K562 (cell line): ENCODE data around the gene PNPLA7. TPM values are rescaled to one million over a fixed set of nuclear protein-coding genes. Genes with fewer than 3 reads are reported as not detected.
A peak's percentile ranks its signal among the peaks of the same experiment; 100 is the strongest.

Experiments used
- BRD9 ChIP-seq: fragments of 450-650 bp; IDR thresholded peaks from 2 replicates; pipeline ENCODE4 v1.6.1; 2018; ENCODE audit warnings: low read depth; ENCODE audit not compliant: partially characterized antibody
- CBX3 ChIP-seq, 2 experiments: IDR thresholded peaks; 1 replicate in 1 of 2; 2 replicates in 1 of 2; pipeline ENCODE4 v1.6.1; 2012; ENCODE audit warnings: inconsistent platforms in 2 of 2, low read length in 2 of 2, borderline replicate concordance in 1 of 2, control low read depth in 1 of 2
- COPS2 ChIP-seq: fragments of 450-650 bp; conservative IDR thresholded peaks from 2 replicates; pipeline ENCODE4 v1.6.1; 2016; ENCODE audit warnings: mild to moderate bottlenecking, moderate library complexity
- ELF4 ChIP-seq: fragments of 450-650 bp; formaldehyde crosslinking; IDR thresholded peaks from 2 replicates; pipeline ENCODE4 v1.4.0; 2022; ENCODE audit warnings: missing genetic modification characterization
- GABPB2 ChIP-seq: fragments of 250-450 bp; sonication (Bioruptor Pico); conservative IDR thresholded peaks from 2 replicates; pipeline ENCODE4 v1.5.1; 2021; ENCODE audit warnings: mild to moderate bottlenecking
- HDAC2 ChIP-seq: fragments of 450-650 bp; IDR thresholded peaks from 2 replicates; pipeline ENCODE4 v1.6.1; 2016; ENCODE audit warnings: mild to moderate bottlenecking
- IRF2 ChIP-seq: sonication (generic); formaldehyde crosslinking; IDR thresholded peaks from 2 replicates; pipeline ENCODE4 v1.8.1; 2022; ENCODE audit warnings: mild to moderate bottlenecking, missing genetic modification reagents
- KLF13 ChIP-seq: fragments of 450-650 bp; IDR thresholded peaks from 2 replicates; pipeline ENCODE4 v1.6.1; 2016; ENCODE audit warnings: missing genetic modification characterization, low read depth, mild to moderate bottlenecking, missing compliant biosample characterization, moderate library complexity, borderline replicate concordance
- MAFK ChIP-seq: IDR thresholded peaks from 2 replicates; pipeline ENCODE4 v1.6.1; 2011; ENCODE audit warnings: low read length, improper control_type of control experiment
- NELFE ChIP-seq: IDR thresholded peaks from 2 replicates; pipeline ENCODE4 v1.6.1; 2011; ENCODE audit warnings: mild to moderate bottlenecking; ENCODE audit not compliant: insufficient read depth, insufficient read length
- NR1H2 ChIP-seq: sonication (generic); formaldehyde crosslinking; IDR thresholded peaks from 2 replicates; pipeline ENCODE4 v1.4.0; 2020; ENCODE audit warnings: mild to moderate bottlenecking, missing genetic modification reagents
- SIRT6 ChIP-seq: IDR thresholded peaks from one replicate; pipeline ENCODE4 v1.6.1; 2012; ENCODE audit warnings: low read depth, mild to moderate bottlenecking, control low read depth, inconsistent platforms, low read length, moderate library complexity
- SUPT5H ChIP-seq: fragments of 450-650 bp; IDR thresholded peaks from 2 replicates; pipeline ENCODE4 v1.6.1; 2016
- TAF15 ChIP-seq: fragments of 200-400 bp; formaldehyde crosslinking; IDR thresholded peaks from 2 replicates; pipeline ENCODE4 v1.6.1; 2017; ENCODE audit warnings: mild to moderate bottlenecking, low read depth, low read length, moderate library complexity
- U2AF2 ChIP-seq: fragments of 200-400 bp; formaldehyde crosslinking; optimal IDR thresholded peaks from 2 replicates; pipeline ENCODE3; 2017; ENCODE audit warnings: low read depth, mild to moderate bottlenecking, low read length
- XRCC5 ChIP-seq: fragments of 200-400 bp; formaldehyde crosslinking; IDR thresholded peaks from 2 replicates; pipeline ENCODE4 v1.6.1; 2017; ENCODE audit warnings: low read depth, mild to moderate bottlenecking, low read length
- ZBTB11 ChIP-seq, 3 experiments: fragments of 200-800 bp in 1 of 3; fragments of 250-450 bp in 1 of 3; fragments of 450-650 bp in 1 of 3; sonication (Bioruptor Pico) in 1 of 3; sonication (Bioruptor generic) in 1 of 3; formaldehyde crosslinking in 1 of 3; IDR thresholded peaks; 2 replicates each; pipeline versions ENCODE4 v1.6.1 to v1.8.0; 2016 to 2022; ENCODE audit warnings: mild to moderate bottlenecking in 2 of 3, missing genetic modification characterization in 2 of 3, missing compliant biosample characterization in 1 of 3, moderate library complexity in 1 of 3
- ZNF184 ChIP-seq: sonication (generic); formaldehyde crosslinking; IDR thresholded peaks from 2 replicates; pipeline ENCODE4 v1.5.0; 2020; ENCODE audit warnings: missing genetic modification reagents
- ZNF551 ChIP-seq: fragments of 250-450 bp; sonication (Bioruptor Pico); IDR thresholded peaks from 2 replicates; pipeline ENCODE4 v1.5.0; 2021; ENCODE audit warnings: mild to moderate bottlenecking, moderate library complexity
- ZNF561 ChIP-seq: fragments of 450-650 bp; formaldehyde crosslinking; conservative IDR thresholded peaks from 2 replicates; pipeline ENCODE4 v1.4.0; 2020; ENCODE audit warnings: mild to moderate bottlenecking, moderate library complexity
- polyA plus RNA-seq, 8 experiments: library from polyadenylated mRNA; depleted of rRNA in 4 of 8; stranded (reverse) in 5 of 8; unstranded in 3 of 8; fragments of >200 nt; fragmentation: Nextera tagmentation in 2 of 8; fragmentation: Illumina TruSeq in 1 of 8; extraction: Ambion mirVana in 2 of 8; extraction: Trizol in 1 of 8; gene quantifications; 2 replicates each; pipeline versions ENCODE4 v1.2.1 to v1.2.3, GENCODE V29; 2011 to 2014; ENCODE audit warnings: inconsistent platforms in 1 of 8, missing spikeins in 1 of 8
- total RNA-seq, 7 experiments: library from RNA; depleted of rRNA in 6 of 7; stranded (reverse); fragments of >200 nt in 6 of 7; fragmentation: Illumina TruSeq in 2 of 7; extraction: Trizol in 2 of 7; gene quantifications; 2 replicates each; pipeline versions ENCODE4 v1.2.1 to v1.2.3, GENCODE V29; 2011 to 2021; ENCODE audit warnings: low replicate concordance in 1 of 7
- TF ChIP-seq, protein P1 (sequence below): sonication (generic); formaldehyde crosslinking; IDR thresholded peaks from 2 replicates; pipeline ENCODE4 v1.8.0; 2022; ENCODE audit warnings: missing genetic modification reagents, mild to moderate bottlenecking, borderline replicate concordance

Gene PNPLA7
- total and polyA plus RNA-seq, 9 of the 15 experiments (the other 6 are each of a cell fraction or from before 2014, with no cell fraction given) = 0.01 to 0.85 (median 0.19) TPM; not detected in 1

- TF ChIP-seq XRCC5 (no peak), MAFK (no peak), ZNF561 (no peak), ZBTB11 (CRISPR knock-in tag; IDR thresholded peaks at IDR 0.05) (no peak), HDAC2 (no peak), GABPB2 (no peak), ZNF184 (CRISPR knock-in tag) (no peak), BRD9 (no peak), COPS2 (no peak), ELF4 (no peak), KLF13 (tag) (no peak), IRF2 (no peak), CBX3 (IDR thresholded peaks at IDR 0.05; ENCODE audit: borderline replicate concordance in 1 of 2, low read length in 2 of 2) (no peak), ZNF551 (CRISPR knock-in tag) (no peak), NR1H2 (CRISPR knock-in tag) (no peak), SUPT5H (peak; percentile 59), TAF15 (no peak), U2AF2 (no peak), NELFE (no peak), SIRT6 (no peak)
- TF ChIP-seq, protein P1, sequence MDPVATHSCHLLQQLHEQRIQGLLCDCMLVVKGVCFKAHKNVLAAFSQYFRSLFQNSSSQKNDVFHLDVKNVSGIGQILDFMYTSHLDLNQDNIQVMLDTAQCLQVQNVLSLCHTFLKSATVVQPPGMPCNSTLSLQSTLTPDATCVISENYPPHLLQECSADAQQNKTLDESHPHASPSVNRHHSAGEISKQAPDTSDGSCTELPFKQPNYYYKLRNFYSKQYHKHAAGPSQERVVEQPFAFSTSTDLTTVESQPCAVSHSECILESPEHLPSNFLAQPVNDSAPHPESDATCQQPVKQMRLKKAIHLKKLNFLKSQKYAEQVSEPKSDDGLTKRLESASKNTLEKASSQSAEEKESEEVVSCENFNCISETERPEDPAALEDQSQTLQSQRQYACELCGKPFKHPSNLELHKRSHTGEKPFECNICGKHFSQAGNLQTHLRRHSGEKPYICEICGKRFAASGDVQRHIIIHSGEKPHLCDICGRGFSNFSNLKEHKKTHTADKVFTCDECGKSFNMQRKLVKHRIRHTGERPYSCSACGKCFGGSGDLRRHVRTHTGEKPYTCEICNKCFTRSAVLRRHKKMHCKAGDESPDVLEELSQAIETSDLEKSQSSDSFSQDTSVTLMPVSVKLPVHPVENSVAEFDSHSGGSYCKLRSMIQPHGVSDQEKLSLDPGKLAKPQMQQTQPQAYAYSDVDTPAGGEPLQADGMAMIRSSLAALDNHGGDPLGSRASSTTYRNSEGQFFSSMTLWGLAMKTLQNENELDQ (CRISPR knock-in tag) = no peak
Observed at GRCh38 chr9:137590469-137591383, 40.5 kb upstream of the PNPLA7 start, which contains the start of gene ZMYND19 (continued).
